Fibroblast of skin of left biceps (primary cell): Measurements from ENCODE around the gene TNIP2.

ENCODE experiments used
- DNase-seq, 2 experiments: peaks; one replicate each; pipeline ENCODE4 v3.0.0-alpha.2; 2013; ENCODE audit warnings: low read depth in 2 of 2

TNIP2 gene

DNA sequence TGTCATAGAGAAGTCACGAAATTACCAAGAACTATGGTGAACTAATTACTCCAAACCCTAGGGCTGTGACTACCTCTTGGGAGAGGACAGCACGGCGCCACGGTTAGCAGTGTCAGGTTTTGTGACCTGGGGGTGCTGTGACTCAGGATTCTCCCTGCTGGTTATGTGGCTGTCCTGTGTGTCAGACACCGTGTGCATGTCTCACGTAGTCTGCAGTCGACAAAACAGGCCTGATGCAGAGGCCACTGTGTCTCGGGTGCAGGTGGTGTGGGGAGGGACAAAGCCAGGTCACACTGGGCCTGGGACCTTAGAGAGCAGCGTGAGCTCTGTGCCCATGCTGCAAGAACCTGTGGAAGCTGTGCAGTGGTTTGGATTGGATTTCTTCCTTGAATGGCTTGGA is 34.1 kb downstream of the TNIP2 start:
- DNase-seq, result no peak

- no peak for DNase-seq
These were observed 34.5 kb downstream of the TNIP2 start for GRCh38 chr4:2721586-2721985.

DNA sequence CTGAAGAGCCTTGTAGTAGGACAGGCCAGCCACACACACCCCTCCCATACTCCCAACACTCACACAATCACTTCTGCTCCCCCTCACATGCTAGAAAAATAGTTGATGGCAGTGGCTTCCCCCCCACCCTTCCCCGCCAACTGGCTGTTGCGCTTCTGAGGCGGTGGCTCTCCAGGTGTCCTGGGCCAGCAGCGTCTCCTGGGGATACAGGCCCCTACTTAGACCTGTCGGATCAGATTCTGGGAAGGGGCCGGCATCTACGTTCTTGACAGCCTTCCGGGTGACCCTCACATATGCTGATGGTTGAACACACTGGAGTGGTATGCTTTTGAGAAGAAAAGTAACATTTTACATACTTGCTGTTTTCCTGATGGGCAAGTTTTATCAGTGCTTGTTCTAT is 39.9 kb downstream of the TNIP2 start:
- no peak for DNase-seq

- DNase-seq, result no peak
These were observed 40.7 kb downstream of the TNIP2 start for GRCh38 chr4:2715426-2715825.

DNA sequence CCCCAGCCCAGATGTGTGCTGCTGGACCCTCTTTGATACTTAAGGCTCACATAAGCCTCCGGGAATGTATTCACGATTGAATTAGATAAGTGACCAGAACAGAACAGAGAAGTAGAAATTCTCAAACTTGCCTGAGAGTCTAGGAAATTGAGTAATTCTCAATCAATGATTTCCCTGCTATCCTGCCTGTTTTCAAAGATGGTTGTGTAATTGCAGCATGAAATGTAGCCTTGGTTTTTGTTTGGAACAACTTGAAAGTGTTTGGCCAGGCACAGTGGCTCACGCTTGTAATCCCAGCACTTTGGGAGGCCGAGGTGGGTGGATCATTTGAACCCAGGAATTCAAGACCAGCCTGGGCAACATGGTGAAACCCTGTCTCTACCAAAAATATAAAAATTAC is 41.2 kb downstream of the TNIP2 start:
- no peak for DNase-seq

DNA sequence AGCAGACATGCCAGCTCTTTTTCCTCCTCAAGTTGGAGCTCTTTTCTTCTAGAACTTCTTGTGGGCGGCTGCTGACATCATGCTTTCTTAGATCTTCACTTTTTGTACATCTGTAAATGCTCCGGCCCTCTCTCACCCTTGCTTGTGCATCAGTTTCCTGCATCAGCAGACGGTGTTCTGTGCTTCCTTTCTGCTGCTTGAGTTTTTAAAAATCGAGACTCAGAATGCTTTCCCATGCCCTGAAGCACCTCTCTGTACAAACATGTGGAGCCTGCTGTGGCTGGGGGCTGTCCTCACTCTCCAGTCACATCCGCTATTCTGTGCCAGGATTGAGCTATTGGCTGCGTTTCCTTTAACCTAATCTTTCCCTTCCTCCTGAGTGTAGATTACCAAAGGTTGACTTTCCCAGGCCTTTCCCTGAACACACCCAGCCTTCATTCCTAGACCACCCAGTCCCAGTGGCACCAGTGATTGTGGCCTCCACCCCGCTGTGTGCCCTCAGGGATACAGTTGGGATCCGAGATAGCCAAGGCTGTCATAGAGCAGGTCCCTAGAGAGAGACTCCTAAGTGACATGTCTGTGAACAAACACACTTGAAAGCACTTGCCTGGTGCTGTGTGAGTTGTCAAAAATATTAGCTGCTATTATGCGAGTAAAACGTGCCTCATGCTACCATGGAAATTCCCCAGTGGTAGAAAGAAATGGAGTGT is 41.9 kb downstream of the TNIP2 start:
- no peak for DNase-seq

GRCh38 chr4:2713337-2713736 is 42.8 kb downstream of the TNIP2 start:
- DNase-seq, result no peak

GRCh38 chr4:2712261-2712842 is 43.8 kb downstream of the TNIP2 start:
- DNase-seq, result no peak

DNA sequence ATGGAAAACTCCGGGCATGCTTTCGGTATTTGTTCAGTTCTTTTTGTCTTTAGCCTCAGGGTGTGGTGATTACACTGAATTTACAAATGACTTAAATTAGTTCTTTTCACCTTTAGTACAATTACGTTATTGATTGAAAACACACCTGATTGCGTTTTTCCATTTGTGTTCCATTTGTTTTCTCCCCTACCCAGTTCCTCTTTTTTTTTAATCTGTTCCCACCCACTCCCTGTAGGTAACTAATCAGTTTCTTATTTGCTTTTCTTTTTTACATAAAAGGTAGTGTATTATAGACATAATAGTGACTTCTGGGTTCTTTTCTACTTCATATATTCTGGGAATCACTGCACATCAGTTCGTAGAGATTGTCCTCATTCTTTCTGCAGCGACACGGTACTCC is 53.4 kb downstream of the TNIP2 start:
- DNase-seq, result no peak

GRCh38 chr4:2702361-2702760 is 53.8 kb downstream of the TNIP2 start:
- no peak for DNase-seq

GRCh38 chr4:2700031-2700430 is 56.1 kb downstream of the TNIP2 start:
- DNase-seq, result no peak

DNA sequence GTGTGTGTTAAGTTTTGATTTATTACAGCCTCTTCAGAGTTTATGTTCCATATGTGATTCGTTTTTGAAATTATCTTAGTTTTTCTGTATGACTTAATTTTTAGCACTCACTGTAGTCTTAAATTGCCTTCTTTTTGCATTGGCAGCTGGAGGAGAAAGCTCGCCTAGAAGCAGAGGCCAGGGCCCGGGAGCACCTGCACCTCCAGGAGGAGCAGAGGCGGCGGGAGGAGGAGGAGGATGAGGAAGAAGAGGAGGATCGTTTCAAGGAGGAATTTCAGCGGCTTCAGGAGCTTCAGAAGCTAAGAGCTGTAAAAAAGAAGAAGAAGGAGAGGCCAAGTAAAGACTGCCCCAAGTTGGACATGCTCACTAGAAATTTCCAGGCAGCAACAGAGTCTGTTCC is 56.6 kb downstream of the TNIP2 start:
- DNase-seq, result no peak

DNA sequence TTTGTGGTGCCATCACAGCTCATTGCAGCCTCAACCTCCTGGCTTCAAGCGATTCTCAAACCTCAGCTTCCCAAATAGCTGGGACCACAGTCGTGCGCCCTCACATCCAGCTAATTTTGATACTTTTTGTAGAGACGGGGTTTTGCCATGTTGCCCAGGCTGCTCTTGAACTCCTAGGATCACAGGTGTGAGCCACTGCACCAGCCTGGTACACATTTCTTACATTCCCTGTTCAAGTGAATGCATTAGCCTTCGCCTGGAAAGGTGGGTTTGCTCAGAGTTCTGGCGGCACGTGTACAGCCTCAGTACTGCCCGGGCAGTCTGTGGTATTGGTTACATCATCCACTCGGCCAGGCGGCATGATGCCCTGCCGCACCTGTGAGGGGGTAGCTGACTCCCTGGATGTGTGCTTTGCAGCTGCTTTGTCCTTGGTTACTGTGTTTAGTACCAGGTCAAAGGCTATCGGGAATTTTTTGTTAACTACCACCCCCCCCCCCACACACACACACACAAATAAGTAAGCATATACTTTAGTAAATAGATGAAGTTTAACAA is 57.1 kb downstream of the TNIP2 start:
- no peak for DNase-seq

- no peak for DNase-seq
These were observed 57.6 kb downstream of the TNIP2 start for GRCh38 chr4:2698504-2698903.

- no peak for DNase-seq
These were observed 58.1 kb downstream of the TNIP2 start for GRCh38 chr4:2697995-2698414.

- no peak for DNase-seq
These were observed 59.7 kb downstream of the TNIP2 start for GRCh38 chr4:2696423-2696822.

- no peak for DNase-seq
These were observed 60.6 kb downstream of the TNIP2 start for GRCh38 chr4:2695346-2696060.

DNA sequence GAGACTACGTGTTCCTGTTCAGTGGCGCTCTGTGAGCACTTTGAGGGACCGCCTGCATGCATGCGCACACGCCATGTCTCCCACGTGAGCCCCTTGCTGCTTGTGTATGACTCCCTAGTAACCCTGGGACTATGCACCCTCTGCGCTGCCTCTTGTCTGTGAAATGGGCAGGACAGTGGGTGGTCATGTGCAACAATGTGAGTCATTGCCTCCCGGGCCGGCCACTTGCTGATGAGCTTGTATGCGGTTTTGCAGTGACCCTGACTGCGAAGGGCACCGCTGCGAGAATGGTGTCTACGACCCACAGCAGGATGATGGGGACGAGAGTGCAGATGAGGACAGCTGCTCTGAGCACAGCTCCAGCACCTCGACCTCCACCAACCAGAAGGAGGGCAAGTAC is 61.4 kb downstream of the TNIP2 start:
- DNase-seq, result no peak

- no peak for DNase-seq
These were observed 64.1 kb downstream of the TNIP2 start for GRCh38 chr4:2691952-2692435.
